ENCODE data around the gene TEDC2.

The TEDC2 gene

DNA sequence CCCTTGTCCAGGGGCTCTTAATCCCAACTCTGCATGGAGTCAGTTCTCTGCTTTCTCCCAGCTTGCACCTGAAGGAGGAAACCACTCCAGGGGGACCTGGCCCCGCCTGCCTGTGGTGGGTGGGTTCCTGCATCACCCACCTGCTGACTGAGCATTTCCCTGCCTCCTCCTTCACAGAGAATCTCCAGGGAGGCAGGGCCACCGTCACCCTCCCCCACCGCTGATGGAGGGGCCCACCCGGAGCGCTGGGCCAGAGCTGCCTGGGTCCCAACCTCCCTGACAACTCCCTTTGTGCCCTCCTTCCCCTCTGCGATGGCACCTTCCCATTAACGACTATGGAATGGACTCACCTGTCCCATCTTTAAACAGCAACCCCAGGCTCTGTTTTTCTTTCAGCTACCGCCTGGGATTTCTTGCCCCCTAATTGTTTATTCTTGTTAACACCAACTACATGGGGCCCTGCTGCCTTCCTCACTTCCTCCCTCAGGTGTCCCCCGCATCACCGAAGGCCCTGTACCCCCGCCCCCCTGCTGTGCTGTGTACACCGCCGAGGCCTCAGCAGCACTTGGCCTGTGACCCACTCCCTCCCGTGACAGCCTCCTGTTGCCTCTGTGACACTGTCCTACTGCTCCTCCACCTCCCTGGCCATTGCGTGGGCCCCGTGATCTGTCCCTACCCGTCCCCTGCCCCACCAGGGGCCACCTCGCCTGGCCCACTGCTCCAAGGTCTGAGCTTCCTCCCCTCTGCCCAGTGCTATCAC, 842 bp upstream of the TEDC2 start:
- no peak for DNase-seq (ENCODE audit: low read depth, low spot score)

DNA sequence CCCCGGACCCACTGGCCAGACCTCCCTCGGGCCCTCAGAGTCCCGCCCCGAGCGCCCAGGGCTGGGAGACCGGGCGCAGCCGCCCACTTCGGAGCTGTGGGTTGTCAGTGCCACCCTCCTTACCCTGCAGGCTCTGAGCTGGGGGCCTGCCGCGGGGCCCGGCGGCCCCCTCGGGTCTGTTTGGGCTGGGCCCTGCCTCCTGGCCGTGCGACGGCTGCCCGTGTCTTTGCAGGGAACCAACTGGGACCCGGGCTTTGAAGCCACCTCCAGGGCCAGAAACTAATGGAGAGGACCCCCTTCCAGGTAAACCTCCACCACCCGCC, 443 bp downstream of the TEDC2 start:
- Histone ChIP-seq H3K4me3 (ENCODE audit: insufficient read length, low read depth) (peak overlapping the region; percentile 72), H3K9ac (ENCODE audit: insufficient read length, low read depth) (peak overlapping the region; percentile 89), H3K4me1 (ENCODE audit: insufficient read depth, insufficient read length) (peaks cover 43% of the 10 kb centered on the region), H3K27me3 (ENCODE audit: insufficient read depth, insufficient read length) (no peaks in the 10 kb centered on the region), H3K9me3 (ENCODE audit: insufficient read depth, low read length) (no peaks in the 10 kb centered on the region), H3K36me3 (ENCODE audit: insufficient read depth, insufficient read length, low read length) (peaks cover 72% of the 10 kb centered on the region)
- DNase-seq (ENCODE audit: low read depth, low spot score), result no peak
- no peak for TF ChIP-seq YY1 (IDR thresholded peaks at IDR 0.05; ENCODE audit: insufficient read depth, insufficient read length)
- no peak for TF ChIP-seq SUZ12 (IDR thresholded peaks at IDR 0.05; ENCODE audit: extremely low read depth, insufficient read depth, insufficient read length)
- TF ChIP-seq ZNF274 (IDR thresholded peaks at IDR 0.05; ENCODE audit: low read depth, low read length), result no peak

More for the DNA sequence above, 842 bp upstream of the TEDC2 start:
- H3K9me3 ChIP-seq (ENCODE audit: insufficient read depth, low read length), result no peaks in the 10 kb centered on the region
- H3K9ac ChIP-seq (ENCODE audit: insufficient read length, low read depth), result peak overlapping the region; percentile 73
- TF ChIP-seq YY1 (IDR thresholded peaks at IDR 0.05; ENCODE audit: insufficient read depth, insufficient read length) (no peak), SUZ12 (IDR thresholded peaks at IDR 0.05; ENCODE audit: extremely low read depth, insufficient read depth, insufficient read length) (no peak), ZNF274 (IDR thresholded peaks at IDR 0.05; ENCODE audit: low read depth, low read length) (no peak)
- H3K4me3 ChIP-seq (ENCODE audit: insufficient read length, low read depth), result peak overlapping the region; percentile 72
- H3K4me1 ChIP-seq (ENCODE audit: insufficient read depth, insufficient read length), result peaks cover 38% of the 10 kb centered on the region
- peaks cover 74% of the 10 kb centered on the region for H3K36me3 ChIP-seq (ENCODE audit: insufficient read depth, insufficient read length, low read length)
- no peaks in the 10 kb centered on the region for H3K27me3 ChIP-seq (ENCODE audit: insufficient read depth, insufficient read length)

DNA sequence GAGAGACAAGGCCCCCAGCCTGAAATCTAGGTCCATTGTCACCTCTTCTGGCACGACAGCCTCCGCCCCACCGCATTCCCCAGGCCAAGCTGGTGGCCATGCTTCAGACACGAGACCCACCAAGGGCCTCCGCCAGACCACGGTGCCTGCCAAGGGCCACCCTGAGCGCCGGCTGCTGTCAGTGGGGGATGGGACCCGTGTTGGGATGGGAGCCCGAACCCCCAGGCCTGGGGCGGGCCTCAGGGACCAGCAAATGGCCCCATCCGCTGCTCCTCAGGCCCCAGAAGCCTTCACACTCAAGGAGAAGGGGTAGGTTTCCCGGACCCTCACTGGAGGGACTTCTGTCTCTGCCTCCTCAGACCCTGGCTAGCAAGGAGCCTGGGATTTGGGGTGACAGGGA, 1.0 kb downstream of the TEDC2 start:
- TF ChIP-seq YY1 (IDR thresholded peaks at IDR 0.05; ENCODE audit: insufficient read depth, insufficient read length) (no peak), ZNF274 (IDR thresholded peaks at IDR 0.05; ENCODE audit: low read depth, low read length) (no peak), SUZ12 (IDR thresholded peaks at IDR 0.05; ENCODE audit: extremely low read depth, insufficient read depth, insufficient read length) (no peak)
- Histone ChIP-seq H3K27me3 (ENCODE audit: insufficient read depth, insufficient read length) (no peaks in the 10 kb centered on the region), H3K4me1 (ENCODE audit: insufficient read depth, insufficient read length) (peaks cover 43% of the 10 kb centered on the region), H3K36me3 (ENCODE audit: insufficient read depth, insufficient read length, low read length) (peaks cover 72% of the 10 kb centered on the region), H3K9me3 (ENCODE audit: insufficient read depth, low read length) (no peaks in the 10 kb centered on the region), H3K9ac (ENCODE audit: insufficient read length, low read depth) (peak overlapping the region; percentile 89), H3K4me3 (ENCODE audit: insufficient read length, low read depth) (peak overlapping the region; percentile 72)
- DNase-seq (ENCODE audit: low read depth, low spot score), result no peak

DNA sequence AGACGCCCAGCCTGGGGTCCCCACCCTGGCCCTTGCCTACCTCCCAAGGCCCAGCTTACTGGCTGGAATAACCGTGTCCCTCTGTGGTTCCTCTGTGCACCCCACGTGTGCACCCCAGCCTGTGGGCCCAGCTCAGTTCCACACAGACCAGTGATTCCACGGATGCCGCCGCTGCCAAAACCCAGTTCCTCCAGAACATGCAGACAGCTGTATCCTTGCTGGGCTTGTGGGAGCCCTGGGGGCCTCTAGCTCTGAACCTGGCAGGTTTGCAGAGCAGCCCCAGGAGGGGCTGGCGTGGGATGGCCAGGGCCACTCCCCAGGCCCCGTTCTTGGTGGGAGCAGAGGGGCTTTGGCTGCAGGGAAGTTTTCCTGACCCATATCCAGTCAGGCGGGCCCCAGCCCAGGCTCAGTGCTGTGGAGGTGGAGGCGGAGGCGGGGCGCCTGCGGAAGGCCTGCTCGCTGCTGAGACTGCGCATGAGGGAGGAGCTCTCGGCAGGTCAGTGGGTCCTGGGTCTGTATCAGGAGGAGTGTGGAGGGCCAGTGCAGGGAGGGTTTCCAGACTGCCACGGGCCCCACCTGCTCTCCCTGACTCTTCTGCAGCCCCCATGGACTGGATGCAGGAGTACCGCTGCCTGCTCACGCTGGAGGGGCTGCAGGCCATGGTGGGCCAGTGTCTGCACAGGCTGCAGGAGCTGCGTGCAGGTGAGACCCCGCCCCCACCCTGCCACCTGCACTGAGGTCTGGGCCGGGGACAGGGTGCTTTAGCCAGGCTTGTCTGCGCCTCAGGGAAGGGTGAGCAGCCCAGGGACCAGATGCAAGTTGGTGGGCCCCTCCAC, 2.3 kb downstream of the TEDC2 start:
- DNase-seq (ENCODE audit: low read depth, low spot score), result no peak
- Histone ChIP-seq H3K9ac (ENCODE audit: insufficient read length, low read depth) (peak overlapping the region; percentile 89), H3K4me3 (ENCODE audit: insufficient read length, low read depth) (no peak overlapping the region), H3K36me3 (ENCODE audit: insufficient read depth, insufficient read length, low read length) (peaks cover 61% of the 10 kb centered on the region), H3K4me1 (ENCODE audit: insufficient read depth, insufficient read length) (peaks cover 39% of the 10 kb centered on the region), H3K27me3 (ENCODE audit: insufficient read depth, insufficient read length) (no peaks in the 10 kb centered on the region), H3K9me3 (ENCODE audit: insufficient read depth, low read length) (no peaks in the 10 kb centered on the region)
- no peak for TF ChIP-seq YY1 (IDR thresholded peaks at IDR 0.05; ENCODE audit: insufficient read depth, insufficient read length)
- no peak for TF ChIP-seq SUZ12 (IDR thresholded peaks at IDR 0.05; ENCODE audit: extremely low read depth, insufficient read depth, insufficient read length)
- TF ChIP-seq ZNF274 (IDR thresholded peaks at IDR 0.05; ENCODE audit: low read depth, low read length), result no peak

DNA sequence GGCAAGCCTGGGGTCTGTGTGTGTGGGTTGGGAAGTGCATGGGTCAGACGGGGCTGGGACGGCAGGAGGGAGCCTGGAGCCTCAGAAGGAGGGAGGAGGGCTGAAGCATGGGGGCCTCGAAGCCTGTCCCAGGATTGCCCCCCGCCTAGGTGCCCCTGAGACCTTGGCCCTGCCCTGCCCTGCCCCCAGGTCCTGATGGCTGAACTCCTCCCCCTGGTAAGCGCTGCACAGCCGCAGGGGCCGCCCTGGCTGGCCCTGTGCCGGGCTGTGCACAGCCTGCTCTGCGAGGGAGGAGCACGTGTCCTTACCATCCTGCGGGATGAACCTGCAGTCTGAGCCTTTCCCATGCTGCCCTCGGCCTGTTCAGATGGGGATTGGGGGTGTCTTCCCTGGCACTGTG, 4.4 kb downstream of the TEDC2 start:
- peaks cover 41% of the 10 kb centered on the region for H3K4me1 ChIP-seq (ENCODE audit: insufficient read depth, insufficient read length)
- no peak for DNase-seq (ENCODE audit: low read depth, low spot score)
- TF ChIP-seq SUZ12 (IDR thresholded peaks at IDR 0.05; ENCODE audit: extremely low read depth, insufficient read depth, insufficient read length) (no peak), ZNF274 (IDR thresholded peaks at IDR 0.05; ENCODE audit: low read depth, low read length) (no peak), YY1 (IDR thresholded peaks at IDR 0.05; ENCODE audit: insufficient read depth, insufficient read length) (no peak)
- no peak overlapping the region for H3K4me3 ChIP-seq (ENCODE audit: insufficient read length, low read depth)
- no peaks in the 10 kb centered on the region for H3K27me3 ChIP-seq (ENCODE audit: insufficient read depth, insufficient read length)
- peaks cover 44% of the 10 kb centered on the region for H3K36me3 ChIP-seq (ENCODE audit: insufficient read depth, insufficient read length, low read length)
- H3K9ac ChIP-seq (ENCODE audit: insufficient read length, low read depth), result peak overlapping the region; percentile 24
- H3K9me3 ChIP-seq (ENCODE audit: insufficient read depth, low read length), result no peaks in the 10 kb centered on the region

DNA sequence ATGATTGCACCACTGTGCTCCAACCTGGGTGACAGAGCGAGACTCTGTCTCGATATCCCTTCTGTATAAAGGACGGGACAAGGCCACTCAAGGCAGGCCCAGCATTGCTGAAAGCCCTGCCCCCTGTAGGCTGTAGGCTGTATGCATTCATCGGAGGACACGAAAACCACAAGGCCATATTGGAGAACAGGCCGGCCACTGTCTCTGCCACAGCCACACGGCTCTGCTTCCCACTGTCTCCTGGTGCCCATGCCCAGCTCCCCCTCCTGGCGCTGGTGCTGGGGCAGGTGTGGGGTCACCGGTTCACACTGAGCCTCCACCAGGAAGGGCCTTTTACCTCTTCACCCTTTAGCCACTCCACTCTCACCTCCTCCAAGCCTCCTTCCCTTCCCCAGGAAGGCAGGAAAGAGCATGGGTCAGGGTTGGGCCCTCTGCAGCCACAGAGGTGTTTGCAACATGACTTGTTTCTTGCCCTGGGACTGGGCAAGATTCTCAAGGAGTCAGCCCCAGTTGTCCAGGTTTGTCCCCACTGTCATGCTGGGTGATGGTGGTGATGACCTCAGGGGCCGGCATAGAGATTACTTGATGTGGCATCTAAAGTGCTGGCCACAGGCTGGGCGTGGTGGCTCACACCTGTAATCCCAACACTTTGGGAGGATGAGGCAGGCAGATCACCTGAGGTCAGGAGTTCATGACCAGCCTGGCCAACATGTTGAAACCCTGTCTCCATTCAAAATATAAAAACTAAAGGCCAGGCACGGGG, 5.9 kb downstream of the TEDC2 start:
- Histone ChIP-seq H3K9ac (ENCODE audit: insufficient read length, low read depth) (peak overlapping the region; percentile 3), H3K4me1 (ENCODE audit: insufficient read depth, insufficient read length) (peaks cover 49% of the 10 kb centered on the region), H3K36me3 (ENCODE audit: insufficient read depth, insufficient read length, low read length) (peaks cover 42% of the 10 kb centered on the region), H3K27me3 (ENCODE audit: insufficient read depth, insufficient read length) (peaks cover 6% of the 10 kb centered on the region), H3K9me3 (ENCODE audit: insufficient read depth, low read length) (no peaks in the 10 kb centered on the region), H3K4me3 (ENCODE audit: insufficient read length, low read depth) (no peak overlapping the region)
- no peak for TF ChIP-seq YY1 (IDR thresholded peaks at IDR 0.05; ENCODE audit: insufficient read depth, insufficient read length)
- TF ChIP-seq SUZ12 (IDR thresholded peaks at IDR 0.05; ENCODE audit: extremely low read depth, insufficient read depth, insufficient read length), result no peak
- TF ChIP-seq ZNF274 (IDR thresholded peaks at IDR 0.05; ENCODE audit: low read depth, low read length), result no peak
- DNase-seq (ENCODE audit: low read depth, low spot score), result no peak
